HFFc6 (cell line): ENCODE results near the gene RRM2. TPM values are rescaled to one million over a fixed set of nuclear protein-coding genes. Genes with fewer than 3 reads are reported as not detected.
"Not testable (repeated sequence)": the region's sequence is repeated elsewhere in the genome, so short reads cannot be mapped to it uniquely, and the experiment has no call there.

ENCODE experiments used
- DNase-seq: peaks from one replicate; pipeline ENCODE4 v3.0.0-alpha.2; 2018
- H3K27ac Mint-ChIP-seq: 2 replicates; pipeline ENCODE4 v1.8.0; 2020; ENCODE audit warnings: mild to moderate bottlenecking, mixed read lengths
- H3K27me3 Mint-ChIP-seq: 2 replicates; pipeline ENCODE4 v1.8.0; 2021; ENCODE audit warnings: mild to moderate bottlenecking, moderate library complexity, mixed read lengths; ENCODE audit not compliant: insufficient read depth
- H3K36me3 Mint-ChIP-seq: 2 replicates; pipeline ENCODE4 v1.8.0; 2021; ENCODE audit warnings: low read depth, mixed read lengths
- H3K4me1 Mint-ChIP-seq: 2 replicates; pipeline ENCODE4 v1.8.0; 2020; ENCODE audit warnings: low read depth, mixed read lengths
- H3K4me3 Mint-ChIP-seq: 2 replicates; pipeline ENCODE4 v1.8.0; 2020; ENCODE audit warnings: mild to moderate bottlenecking, moderate library complexity, mixed read lengths
- H3K9me3 Mint-ChIP-seq: 2 replicates; pipeline ENCODE4 v1.8.0; 2020; ENCODE audit warnings: mild to moderate bottlenecking, mixed read lengths
- total RNA-seq, 6 experiments: library from RNA; stranded (reverse); fragmentation: NEBNext Ultra II Directional; extraction: Animal tissue kit (Norgen Biotek cat#: 25700); gene quantifications; 2 replicates in 1 of 6; 3 replicates in 5 of 6; pipeline ENCODE4 v1.2.3, GENCODE V29; 2021
- TF ChIP-seq, protein P1 (sequence below): fragments of 200-600 bp; sonication (generic); IDR thresholded peaks from 2 replicates; pipeline ENCODE4 v1.5.0; 2021; ENCODE audit warnings: antibody characterized with exemption, mild to moderate bottlenecking

The RRM2 gene
- total RNA-seq, 6 experiments from 2014 or later = 76.4 to 179 (median 158) TPM

GRCh38 chr2:10103179-10103578 is 19.4 kb upstream of the RRM2 start:
- Mint-ChIP-seq H3K4me3 (no peak overlapping the region), H3K9me3 (no peaks in the 10 kb centered on the region), H3K27me3 (peaks cover 5% of the 10 kb centered on the region), H3K36me3 (no peaks in the 10 kb centered on the region), H3K27ac (no peak overlapping the region), H3K4me1 (no peaks in the 10 kb centered on the region)
- DNase-seq = no peak
- TF ChIP-seq, protein P1, sequence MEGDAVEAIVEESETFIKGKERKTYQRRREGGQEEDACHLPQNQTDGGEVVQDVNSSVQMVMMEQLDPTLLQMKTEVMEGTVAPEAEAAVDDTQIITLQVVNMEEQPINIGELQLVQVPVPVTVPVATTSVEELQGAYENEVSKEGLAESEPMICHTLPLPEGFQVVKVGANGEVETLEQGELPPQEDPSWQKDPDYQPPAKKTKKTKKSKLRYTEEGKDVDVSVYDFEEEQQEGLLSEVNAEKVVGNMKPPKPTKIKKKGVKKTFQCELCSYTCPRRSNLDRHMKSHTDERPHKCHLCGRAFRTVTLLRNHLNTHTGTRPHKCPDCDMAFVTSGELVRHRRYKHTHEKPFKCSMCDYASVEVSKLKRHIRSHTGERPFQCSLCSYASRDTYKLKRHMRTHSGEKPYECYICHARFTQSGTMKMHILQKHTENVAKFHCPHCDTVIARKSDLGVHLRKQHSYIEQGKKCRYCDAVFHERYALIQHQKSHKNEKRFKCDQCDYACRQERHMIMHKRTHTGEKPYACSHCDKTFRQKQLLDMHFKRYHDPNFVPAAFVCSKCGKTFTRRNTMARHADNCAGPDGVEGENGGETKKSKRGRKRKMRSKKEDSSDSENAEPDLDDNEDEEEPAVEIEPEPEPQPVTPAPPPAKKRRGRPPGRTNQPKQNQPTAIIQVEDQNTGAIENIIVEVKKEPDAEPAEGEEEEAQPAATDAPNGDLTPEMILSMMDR = no peak

GRCh38 chr2:10104906-10105305 is 17.6 kb upstream of the RRM2 start:
- H3K36me3 Mint-ChIP-seq, H3K27me3 Mint-ChIP-seq, DNase-seq, H3K9me3 Mint-ChIP-seq, H3K4me3 Mint-ChIP-seq, H3K4me1 Mint-ChIP-seq, H3K27ac Mint-ChIP-seq: not testable (repeated sequence)

DNA sequence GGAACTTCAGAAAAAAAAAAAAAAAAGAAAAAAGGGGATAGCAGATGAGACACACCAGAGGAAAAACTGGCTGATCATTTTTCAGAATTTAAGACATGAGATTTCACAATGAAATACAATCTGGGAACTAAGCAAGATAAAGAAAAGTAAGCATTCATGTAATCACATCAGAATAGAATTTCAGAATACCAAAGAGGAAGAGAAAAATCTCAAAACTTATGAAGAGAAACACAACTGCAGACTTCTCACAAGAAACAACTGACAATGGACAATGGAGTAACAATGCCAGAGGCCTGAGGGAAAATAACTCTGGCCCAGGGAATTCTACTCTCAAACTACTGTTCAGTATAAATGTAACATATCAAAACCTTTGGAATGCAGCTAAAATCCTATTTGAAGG is 13.2 kb upstream of the RRM2 start:
- H3K4me3 Mint-ChIP-seq = no peak overlapping the region
- TF ChIP-seq, protein P1 = no peak
- no peak overlapping the region for H3K27ac Mint-ChIP-seq
- no peaks in the 10 kb centered on the region for H3K36me3 Mint-ChIP-seq
- DNase-seq = no peak
- no peaks in the 10 kb centered on the region for H3K9me3 Mint-ChIP-seq
- no peaks in the 10 kb centered on the region for H3K4me1 Mint-ChIP-seq
- H3K27me3 Mint-ChIP-seq = no peaks in the 10 kb centered on the region

DNA sequence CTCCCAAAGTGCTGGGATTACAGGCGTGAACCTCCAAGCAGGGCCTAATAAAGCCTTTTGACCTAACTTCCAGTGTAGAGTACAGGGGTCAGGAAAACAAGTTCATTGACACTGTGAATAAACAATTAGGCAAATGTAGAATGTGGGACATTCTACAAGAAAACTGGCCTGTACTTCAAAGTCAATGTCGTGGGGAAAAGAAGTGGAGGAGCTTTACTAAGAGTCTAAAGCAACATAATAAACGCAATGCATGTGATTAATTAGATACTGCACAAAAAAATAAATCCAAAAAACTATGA is 3.6 kb upstream of the RRM2 start:
- TF ChIP-seq, protein P1 = no peak
- no peak for DNase-seq
- Mint-ChIP-seq H3K4me1 (peaks cover 31% of the 10 kb centered on the region), H3K27me3 (peaks cover 1% of the 10 kb centered on the region; the same call in 1 of the 2 replicates), H3K4me3 (no peak overlapping the region), H3K36me3 (peaks cover 8% of the 10 kb centered on the region; the same call in 1 of the 2 replicates), H3K9me3 (no peaks in the 10 kb centered on the region), H3K27ac (no peak overlapping the region)

DNA sequence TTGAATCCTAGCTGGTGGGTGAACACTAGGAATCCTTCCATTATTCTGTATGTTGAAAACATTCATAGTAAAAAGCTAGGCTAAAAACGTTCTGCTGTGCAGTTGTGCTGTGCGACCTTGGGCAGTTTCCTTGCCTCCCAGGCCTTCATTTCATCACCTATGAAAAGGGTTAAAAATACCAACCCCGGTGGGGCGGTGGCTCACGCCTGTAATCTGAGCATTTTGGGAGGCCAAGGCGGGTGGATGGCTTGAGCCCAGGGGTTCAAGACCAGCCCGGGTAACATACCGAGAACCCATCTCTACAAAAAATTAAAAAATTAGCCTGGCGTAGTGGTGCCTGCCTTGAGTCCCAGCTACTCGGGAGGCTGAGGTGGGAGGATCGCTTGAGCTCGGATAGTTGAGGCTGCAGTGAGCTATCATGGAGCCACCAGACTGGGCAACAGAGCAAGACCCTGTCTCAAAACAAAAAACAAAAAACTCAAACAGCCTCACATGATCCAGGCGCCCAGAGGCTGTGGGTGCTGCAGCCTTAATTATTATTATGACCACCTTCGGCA is 2.9 kb upstream of the RRM2 start:
- peak overlapping the region; percentile 97 for H3K27ac Mint-ChIP-seq
- no peaks in the 10 kb centered on the region for H3K9me3 Mint-ChIP-seq
- peaks cover 38% of the 10 kb centered on the region for H3K4me1 Mint-ChIP-seq
- TF ChIP-seq, protein P1 = no peak
- peak overlapping the region; percentile 94 for H3K4me3 Mint-ChIP-seq
- peaks cover 8% of the 10 kb centered on the region; the same call in 1 of the 2 replicates for H3K36me3 Mint-ChIP-seq
- peaks cover 1% of the 10 kb centered on the region; the same call in 1 of the 2 replicates for H3K27me3 Mint-ChIP-seq
- no peak for DNase-seq

GRCh38 chr2:10120158-10120876 is 2.2 kb upstream of the RRM2 start:
- peak overlapping the region; percentile 97 for H3K27ac Mint-ChIP-seq
- TF ChIP-seq, protein P1 = peak; percentile 13; the same call in 1 of the 2 replicates
- H3K36me3 Mint-ChIP-seq = peaks cover 13% of the 10 kb centered on the region
- peaks cover 44% of the 10 kb centered on the region for H3K4me1 Mint-ChIP-seq
- peak overlapping the region; percentile 94 for H3K4me3 Mint-ChIP-seq
- DNase-seq = peak; percentile 82
- H3K27me3 Mint-ChIP-seq = peaks cover 1% of the 10 kb centered on the region; the same call in 1 of the 2 replicates
- no peaks in the 10 kb centered on the region for H3K9me3 Mint-ChIP-seq
